GM18951 (cell line): ENCODE measurements around the gene DHRS3.

ENCODE experiments used
- POLR2A ChIP-seq: IDR thresholded peaks from 4 replicates; pipeline ENCODE4 v1.6.1; 2011; ENCODE audit warnings: mild to moderate bottlenecking; ENCODE audit not compliant: insufficient read length, insufficient read depth; ENCODE audit errors: extremely low read depth
- in situ Hi-C: fragments of 300-500 bp; cut with MboI; formaldehyde crosslinking; loops from one replicate; pipeline ENCODE4 v1.12.0; 2022; ENCODE audit warnings: low sequenced_read_pairs, mixed read lengths, inconsistent platforms; ENCODE audit not compliant: unreplicated experiment

The DHRS3 gene

DNA sequence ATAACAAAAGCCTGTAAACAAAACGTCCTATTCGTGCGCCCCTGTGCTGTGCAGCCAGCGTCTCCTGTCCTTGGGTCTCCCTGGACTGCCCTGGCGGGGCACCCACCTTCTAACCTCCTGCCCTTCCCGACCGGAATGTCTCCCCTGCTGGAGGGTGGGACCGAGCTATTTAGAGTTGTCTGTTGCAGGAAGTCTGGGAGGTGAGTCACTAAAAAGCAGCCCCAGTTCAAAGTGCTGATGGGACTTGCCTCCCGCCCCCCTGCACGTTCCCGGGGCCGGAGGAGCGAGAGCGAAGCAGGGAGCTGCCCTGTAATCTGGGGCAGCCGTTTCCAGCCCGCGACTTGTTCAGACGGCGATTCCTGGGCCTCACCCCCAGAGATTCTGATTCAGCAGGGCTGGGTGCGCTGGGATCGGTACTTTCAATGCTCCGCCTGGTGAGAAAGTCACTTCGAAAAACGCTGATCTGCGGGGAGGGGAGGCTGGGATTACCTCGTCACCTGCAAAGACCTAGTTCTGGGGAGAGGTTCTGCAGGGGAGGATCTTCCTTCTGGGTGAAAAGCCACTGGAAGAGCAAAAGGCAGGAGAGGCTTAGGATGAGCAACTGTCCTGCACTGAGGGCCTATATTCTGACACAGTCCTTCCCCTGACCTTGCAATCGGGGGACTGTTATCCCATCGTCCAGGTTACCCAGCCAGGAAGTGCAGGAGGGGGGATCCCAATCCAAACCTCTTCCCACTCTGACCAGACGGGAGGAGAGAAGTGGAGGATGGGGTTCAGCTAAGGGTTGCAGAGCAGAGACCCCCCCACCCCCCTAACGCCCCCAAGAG lies 1.2 kb upstream of the DHRS3 start:
- in situ Hi-C loops: loop anchor here (25.0 kb wide), 1 partner anchor 307 kb away; no protein-coding TSS in a partner anchor
- no peak for TF ChIP-seq POLR2A

DNA sequence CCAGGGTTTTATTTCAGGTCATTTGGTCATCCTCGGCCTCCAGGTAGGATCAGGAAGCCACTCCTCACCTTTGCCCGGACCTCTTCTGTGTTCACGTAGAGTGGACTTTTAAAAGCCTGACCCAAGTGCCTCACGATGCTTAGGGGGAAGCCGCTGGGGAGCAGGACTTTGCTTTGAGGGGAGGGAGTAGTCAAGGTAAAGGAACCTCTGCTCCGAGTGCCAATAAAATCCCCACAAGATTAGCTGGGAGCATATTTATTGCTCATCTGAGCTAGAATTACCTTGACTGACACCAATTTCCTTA lies 603 bp upstream of the DHRS3 start:
- TF ChIP-seq POLR2A: no peak
- in situ Hi-C loops: loop anchor here (25.0 kb wide), 1 partner anchor 306 kb away; no protein-coding TSS in a partner anchor

DNA sequence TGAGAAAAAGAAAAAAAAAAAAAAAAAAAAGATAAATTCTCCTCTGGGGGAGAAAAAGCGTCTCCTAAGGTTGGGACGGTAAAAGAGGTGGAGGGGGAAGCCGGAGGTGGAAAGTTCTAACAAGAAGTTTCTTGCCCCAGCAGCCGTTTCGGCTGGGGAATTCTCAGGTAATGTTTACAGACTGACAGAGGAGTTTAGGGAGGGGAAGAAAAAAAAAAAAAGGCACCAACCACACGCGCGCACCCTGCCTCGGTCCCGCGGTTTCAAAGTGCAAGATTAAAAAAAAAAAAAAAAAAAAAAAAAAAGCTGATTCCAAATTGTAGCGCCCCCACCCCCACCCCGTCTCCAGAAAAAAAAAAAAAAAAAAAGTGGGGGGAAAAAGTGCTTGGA lies 504 bp downstream of the DHRS3 start:
- in situ Hi-C loops: loop anchor here (25.0 kb wide), 1 partner anchor 305 kb away; no protein-coding TSS in a partner anchor

DNA sequence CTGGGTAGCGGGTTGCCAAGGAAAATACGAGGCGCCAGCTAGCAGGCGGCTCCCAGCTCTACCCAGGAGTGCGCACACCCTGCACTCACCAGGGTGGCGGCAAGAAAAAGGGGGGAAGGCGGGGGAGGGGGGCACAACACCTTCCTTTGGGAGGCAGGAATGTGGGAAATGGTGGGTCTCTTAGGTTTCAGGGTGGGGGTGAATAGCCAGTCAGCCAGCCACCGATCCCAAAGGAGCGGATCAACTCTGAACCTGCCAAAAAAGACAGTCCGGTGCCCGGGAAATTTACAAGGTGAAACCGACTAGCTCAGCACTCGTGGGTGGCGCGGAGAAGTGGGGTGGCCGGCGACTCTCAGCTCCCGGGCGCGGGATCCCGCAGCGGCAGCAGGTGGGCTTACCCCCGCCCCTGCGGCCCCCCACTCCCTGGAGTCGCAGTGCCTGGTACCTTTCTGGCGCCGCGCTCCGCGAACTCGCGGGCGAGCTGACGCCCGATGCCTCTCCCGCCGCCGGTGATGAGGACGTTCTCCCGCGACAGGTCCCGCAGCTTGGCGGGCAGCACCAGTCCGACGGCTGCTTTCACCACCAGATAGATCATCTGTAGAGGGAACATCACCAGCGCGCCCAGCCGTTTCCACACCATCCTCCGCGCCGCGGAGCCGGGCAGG lies 1.2 kb downstream of the DHRS3 start:
- in situ Hi-C loops: loop anchor here (25.0 kb wide), 1 partner anchor 305 kb away; no protein-coding TSS in a partner anchor
- no peak for TF ChIP-seq POLR2A

More for the DNA sequence above, 504 bp downstream of the DHRS3 start:
- no peak for TF ChIP-seq POLR2A

DNA sequence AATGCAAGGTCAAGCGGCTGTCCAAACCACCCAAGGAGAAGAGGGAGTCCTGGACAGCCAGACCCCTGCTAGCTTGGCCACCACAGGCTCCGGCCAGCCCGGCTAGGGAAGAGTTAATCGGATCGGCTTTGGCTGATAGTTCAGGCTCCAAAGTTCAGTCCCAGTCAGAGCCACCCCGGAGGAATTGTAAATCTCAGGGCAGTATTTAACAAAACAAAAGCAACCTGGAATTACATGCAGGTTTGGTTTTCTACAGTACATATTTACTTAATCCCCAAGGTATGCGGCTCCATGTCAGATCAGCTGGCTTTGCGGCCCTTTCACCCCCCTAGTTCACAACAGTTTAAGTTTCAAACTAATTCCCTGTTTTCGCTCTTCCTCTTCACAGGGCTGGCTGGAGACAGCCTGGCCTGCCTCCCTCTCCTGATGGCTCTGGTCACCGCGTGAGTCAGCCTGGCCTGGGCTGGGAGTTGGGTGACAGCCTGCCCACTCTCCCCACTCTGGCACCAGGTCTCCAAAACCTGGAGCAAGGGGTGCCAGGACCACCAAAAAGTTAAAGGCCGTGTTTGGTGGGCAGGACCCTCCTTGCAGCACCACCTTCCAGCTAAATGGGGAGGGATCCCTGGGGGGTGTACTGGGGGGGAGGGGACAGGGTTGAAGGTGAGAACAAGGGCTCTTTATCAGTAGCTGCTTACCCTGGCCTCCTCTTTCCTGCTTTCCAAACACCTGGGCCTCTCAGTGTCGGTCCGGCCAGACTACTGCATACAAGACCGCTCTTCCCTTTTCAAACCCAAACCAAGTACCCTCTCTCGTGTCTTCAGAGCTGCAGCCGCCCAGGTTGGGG lies 1.9 kb downstream of the DHRS3 start:
- in situ Hi-C loops: loop anchor here (25.0 kb wide), 1 partner anchor 304 kb away; no protein-coding TSS in a partner anchor

DNA sequence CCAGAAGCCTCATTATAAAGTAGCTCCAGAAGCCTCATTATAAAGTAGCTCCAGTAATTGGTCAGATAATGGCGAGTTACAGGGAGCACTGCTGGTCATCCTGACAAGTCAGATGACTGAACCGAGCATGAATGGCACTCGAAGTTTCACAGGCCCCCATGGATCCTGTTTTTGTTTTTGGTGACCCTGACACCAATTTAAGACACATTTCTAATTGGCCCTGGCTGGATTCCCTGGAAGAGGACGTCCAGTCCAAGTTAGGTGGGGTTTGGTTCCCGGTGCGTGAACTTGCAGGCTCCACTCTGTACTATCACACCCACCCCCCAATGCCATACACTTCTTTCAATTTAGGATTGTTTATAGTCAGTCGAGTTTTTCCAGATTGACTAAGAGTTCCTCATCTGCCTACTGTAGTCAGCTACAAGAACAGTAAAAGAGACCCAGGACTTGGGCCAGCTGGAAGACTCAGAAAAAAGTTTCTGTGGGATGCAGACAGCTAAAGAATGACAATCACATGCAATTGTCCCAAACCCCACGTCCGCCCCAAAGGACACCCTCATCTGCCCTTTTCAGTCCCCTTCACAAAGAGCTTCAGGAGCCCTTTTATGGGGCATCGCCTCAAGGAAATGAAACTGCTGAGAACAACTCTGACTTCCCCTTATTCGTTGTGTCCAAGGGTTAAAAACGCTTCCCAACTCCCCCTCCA lies 2.7 kb downstream of the DHRS3 start:
- in situ Hi-C loops: loop anchor here (25.0 kb wide), 1 partner anchor 303 kb away; no protein-coding TSS in a partner anchor
- TF ChIP-seq POLR2A: no peak

More for the DNA sequence above, 1.9 kb downstream of the DHRS3 start:
- no peak for TF ChIP-seq POLR2A

DNA sequence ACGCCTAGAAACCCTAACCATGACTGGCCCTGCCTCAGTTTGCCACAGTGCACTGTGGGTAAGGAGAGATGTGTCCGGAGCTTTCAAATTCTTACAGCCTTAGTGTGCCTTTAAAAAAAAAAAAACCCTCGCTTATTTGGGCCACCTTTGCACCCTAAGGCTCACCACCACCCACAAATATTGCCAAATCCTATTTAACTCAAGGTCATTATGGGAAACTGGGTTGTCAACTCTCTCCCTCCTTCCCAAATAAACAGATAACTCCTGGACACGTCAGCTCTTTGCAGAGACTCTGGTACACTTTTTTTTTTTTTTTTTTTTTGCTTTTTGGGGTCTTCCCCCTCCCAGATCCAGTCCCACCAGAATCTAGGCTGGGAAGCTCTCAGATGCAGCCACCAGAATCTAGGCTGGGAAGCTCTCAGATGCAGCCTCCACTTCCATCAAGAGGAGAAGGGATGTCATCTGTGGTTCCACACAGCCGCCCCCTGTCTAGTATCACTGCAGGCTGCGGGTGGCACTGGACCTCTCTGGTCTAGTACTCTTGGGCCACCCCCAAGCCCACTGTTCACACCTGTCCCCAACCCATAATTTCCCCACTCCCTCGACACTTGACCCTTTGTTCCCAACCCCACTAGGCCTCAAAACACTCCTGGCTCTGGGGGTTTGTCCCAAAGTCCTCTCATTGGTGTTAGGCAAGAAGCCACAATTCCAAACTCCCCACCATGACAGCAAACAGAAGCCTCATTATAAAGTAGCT lies 3.4 kb downstream of the DHRS3 start:
- TF ChIP-seq POLR2A: no peak
- in situ Hi-C loops: loop anchor here (25.0 kb wide), 1 partner anchor 302 kb away; no protein-coding TSS in a partner anchor

DNA sequence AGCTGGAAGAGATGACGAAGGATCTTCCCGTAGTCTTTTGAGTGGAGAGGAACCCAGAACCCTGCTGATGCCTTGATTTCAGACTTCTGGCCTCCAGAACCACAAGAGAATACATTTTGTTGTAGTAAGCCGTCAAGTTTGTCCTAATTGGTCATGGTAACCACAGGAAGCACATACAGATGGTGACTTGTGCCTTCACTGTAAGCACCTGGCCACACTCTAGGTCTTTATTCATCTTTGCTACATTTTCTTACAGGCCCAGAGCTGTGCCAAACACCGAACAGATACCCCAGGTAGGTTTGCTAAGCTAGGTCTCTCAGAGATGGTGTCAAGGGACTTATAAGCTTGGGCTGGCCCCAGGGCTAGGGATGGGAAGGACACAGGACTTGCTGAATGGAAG lies 4.8 kb downstream of the DHRS3 start:
- TF ChIP-seq POLR2A: no peak

DNA sequence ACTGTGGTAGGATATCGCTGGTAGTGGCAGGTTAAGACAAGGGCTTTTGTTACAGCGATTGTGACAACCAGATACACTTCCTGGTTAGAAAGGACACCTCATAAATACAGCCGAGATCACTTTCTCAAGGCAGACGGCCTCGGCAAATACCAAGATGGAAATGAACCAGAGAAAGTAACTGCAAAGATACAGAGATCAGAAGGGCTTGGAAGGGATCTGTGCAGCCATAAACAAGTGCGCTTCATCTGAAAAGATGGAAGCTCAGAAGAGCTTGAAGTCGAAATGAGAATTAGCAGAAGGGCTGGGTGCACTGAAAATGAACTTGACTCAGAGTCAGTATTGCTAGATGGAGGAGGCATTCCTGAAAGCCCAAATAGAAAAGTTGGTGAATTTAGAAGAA lies 7.1 kb downstream of the DHRS3 start:
- TF ChIP-seq POLR2A: no peak
- in situ Hi-C loops: loop anchor here (25.0 kb wide), 1 partner anchor 299 kb away; no protein-coding TSS in a partner anchor

More for the DNA sequence above, 4.8 kb downstream of the DHRS3 start:
- in situ Hi-C loops: loop anchor here (25.0 kb wide), 1 partner anchor 301 kb away; no protein-coding TSS in a partner anchor

DNA sequence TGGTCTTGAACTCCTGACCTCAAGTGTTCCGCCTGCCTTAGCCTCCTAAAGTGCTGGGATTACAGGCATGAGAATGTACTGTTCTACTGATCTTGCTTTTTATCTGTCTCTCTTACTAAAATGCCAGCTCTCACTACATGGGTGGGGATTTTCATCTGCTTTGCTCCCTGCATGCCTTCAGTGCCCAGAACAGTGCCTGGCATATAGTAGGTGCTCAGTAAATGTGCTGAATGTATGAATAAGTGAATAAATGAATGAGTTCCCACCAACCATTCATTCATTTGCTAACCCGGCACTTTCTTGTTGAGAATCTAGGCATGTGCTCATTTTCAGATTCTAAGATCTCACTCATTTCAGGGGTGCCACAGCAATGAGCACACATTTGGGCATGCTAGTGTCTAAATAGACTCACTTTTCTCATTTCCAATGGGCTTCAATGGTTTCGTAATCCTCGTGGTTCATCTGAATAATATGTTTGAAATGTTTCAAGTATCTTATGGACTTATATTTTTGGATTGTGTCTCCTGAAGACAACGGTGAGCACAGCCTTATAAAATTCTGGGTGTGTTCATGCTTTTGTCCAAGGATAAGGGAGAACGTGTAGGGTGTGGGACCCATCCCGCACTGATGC lies 7.6 kb downstream of the DHRS3 start:
- no peak for TF ChIP-seq POLR2A
- in situ Hi-C loops: loop anchor here (25.0 kb wide), 1 partner anchor 298 kb away; no protein-coding TSS in a partner anchor

DNA sequence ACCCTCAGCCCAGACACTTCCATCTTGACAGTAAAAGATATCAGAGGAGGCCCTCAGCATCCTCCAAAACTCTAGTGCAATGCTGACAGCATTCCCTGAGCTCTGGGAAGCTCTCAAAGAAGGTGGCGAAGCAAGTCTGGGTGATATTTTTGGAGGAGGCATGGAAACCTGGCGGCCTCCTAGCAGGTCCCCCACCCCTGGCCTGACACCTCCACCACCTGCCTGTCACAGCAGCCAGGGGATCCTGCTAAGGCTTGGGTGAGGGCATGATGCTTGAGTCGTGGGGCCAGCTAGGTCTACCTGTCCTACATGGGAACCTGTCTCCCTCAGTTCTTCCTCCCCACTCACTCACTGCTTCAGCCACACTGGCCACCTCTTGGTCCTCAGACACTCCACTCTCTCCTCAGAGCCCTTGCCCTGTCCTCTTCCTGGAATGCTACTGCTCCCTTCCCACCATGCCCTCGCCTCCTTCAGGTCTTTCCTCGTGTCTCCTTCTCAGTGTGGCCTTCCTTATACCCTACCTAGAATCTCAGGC lies 8.5 kb downstream of the DHRS3 start:
- TF ChIP-seq POLR2A: no peak
- in situ Hi-C loops: loop anchor here (25.0 kb wide), 1 partner anchor 297 kb away; no protein-coding TSS in a partner anchor
